ENCODE measurements around the gene PRICKLE4.

PRICKLE4 gene

GRCh38 chr6:41823178-41823577, 42.6 kb downstream of the PRICKLE4 start:
- TF ChIP-seq EZH2 (optimal IDR thresholded peaks at IDR 0.05; ENCODE audit: low read depth, low read length) (no peak), EZH2phosphoT487 (IDR thresholded peaks at IDR 0.05; ENCODE audit: low read length) (no peak)
- TF ChIP-seq, protein P1, sequence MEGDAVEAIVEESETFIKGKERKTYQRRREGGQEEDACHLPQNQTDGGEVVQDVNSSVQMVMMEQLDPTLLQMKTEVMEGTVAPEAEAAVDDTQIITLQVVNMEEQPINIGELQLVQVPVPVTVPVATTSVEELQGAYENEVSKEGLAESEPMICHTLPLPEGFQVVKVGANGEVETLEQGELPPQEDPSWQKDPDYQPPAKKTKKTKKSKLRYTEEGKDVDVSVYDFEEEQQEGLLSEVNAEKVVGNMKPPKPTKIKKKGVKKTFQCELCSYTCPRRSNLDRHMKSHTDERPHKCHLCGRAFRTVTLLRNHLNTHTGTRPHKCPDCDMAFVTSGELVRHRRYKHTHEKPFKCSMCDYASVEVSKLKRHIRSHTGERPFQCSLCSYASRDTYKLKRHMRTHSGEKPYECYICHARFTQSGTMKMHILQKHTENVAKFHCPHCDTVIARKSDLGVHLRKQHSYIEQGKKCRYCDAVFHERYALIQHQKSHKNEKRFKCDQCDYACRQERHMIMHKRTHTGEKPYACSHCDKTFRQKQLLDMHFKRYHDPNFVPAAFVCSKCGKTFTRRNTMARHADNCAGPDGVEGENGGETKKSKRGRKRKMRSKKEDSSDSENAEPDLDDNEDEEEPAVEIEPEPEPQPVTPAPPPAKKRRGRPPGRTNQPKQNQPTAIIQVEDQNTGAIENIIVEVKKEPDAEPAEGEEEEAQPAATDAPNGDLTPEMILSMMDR (IDR thresholded peaks at IDR 0.05; ENCODE audit: low read length): no peak
- Histone ChIP-seq H3K4me2 (ENCODE audit: low read depth, low read length) (no peak overlapping the region), H3K9me2 (replicated peaks; ENCODE audit: insufficient read depth, low read length) (no peaks in the 10 kb centered on the region), H3K27ac (ENCODE audit: low read length) (no peak overlapping the region), H4K20me1 (ENCODE audit: insufficient read depth, low read length) (no peaks in the 10 kb centered on the region), H3K79me2 (ENCODE audit: low read length) (no peaks in the 10 kb centered on the region), H3K4me1 (ENCODE audit: low read length) (no peaks in the 10 kb centered on the region), H3K9ac (ENCODE audit: low read length) (no peak overlapping the region), H3K9me3 (replicated peaks; ENCODE audit: insufficient read depth, low read length) (no peaks in the 10 kb centered on the region), H3K36me3 (replicated peaks; ENCODE audit: insufficient read depth, low read length) (no peaks in the 10 kb centered on the region), H3K27me3 (replicated peaks; ENCODE audit: insufficient read depth, low read length) (no peaks in the 10 kb centered on the region), H2AFZ (ENCODE audit: low read length) (no peak overlapping the region), H3K4me3 (ENCODE audit: low read length) (no peak overlapping the region), H3F3A (ENCODE audit: insufficient read depth, low read length) (no peaks in the 10 kb centered on the region)
- DNase-seq: no peak

- Histone ChIP-seq H3K79me2 (ENCODE audit: low read length) (no peaks in the 10 kb centered on the region), H2AFZ (ENCODE audit: low read length) (no peak overlapping the region), H3K9ac (ENCODE audit: low read length) (no peak overlapping the region), H3K4me2 (ENCODE audit: low read depth, low read length) (no peak overlapping the region), H3K27me3 (replicated peaks; ENCODE audit: insufficient read depth, low read length) (no peaks in the 10 kb centered on the region), H3K9me3 (replicated peaks; ENCODE audit: insufficient read depth, low read length) (no peaks in the 10 kb centered on the region), H3F3A (ENCODE audit: insufficient read depth, low read length) (no peaks in the 10 kb centered on the region), H3K9me2 (replicated peaks; ENCODE audit: insufficient read depth, low read length) (no peaks in the 10 kb centered on the region), H3K4me3 (ENCODE audit: low read length) (no peak overlapping the region), H3K4me1 (ENCODE audit: low read length) (no peaks in the 10 kb centered on the region), H3K27ac (ENCODE audit: low read length) (no peak overlapping the region), H3K36me3 (replicated peaks; ENCODE audit: insufficient read depth, low read length) (no peaks in the 10 kb centered on the region), H4K20me1 (ENCODE audit: insufficient read depth, low read length) (no peaks in the 10 kb centered on the region)
- no peak for DNase-seq
- TF ChIP-seq EZH2phosphoT487 (IDR thresholded peaks at IDR 0.05; ENCODE audit: low read length) (no peak), EZH2 (optimal IDR thresholded peaks at IDR 0.05; ENCODE audit: low read depth, low read length) (no peak)
- TF ChIP-seq, protein P1 (IDR thresholded peaks at IDR 0.05; ENCODE audit: low read length): no peak
Measured at GRCh38 chr6:41824571-41825569, 44.3 kb downstream of the PRICKLE4 start.

DNA sequence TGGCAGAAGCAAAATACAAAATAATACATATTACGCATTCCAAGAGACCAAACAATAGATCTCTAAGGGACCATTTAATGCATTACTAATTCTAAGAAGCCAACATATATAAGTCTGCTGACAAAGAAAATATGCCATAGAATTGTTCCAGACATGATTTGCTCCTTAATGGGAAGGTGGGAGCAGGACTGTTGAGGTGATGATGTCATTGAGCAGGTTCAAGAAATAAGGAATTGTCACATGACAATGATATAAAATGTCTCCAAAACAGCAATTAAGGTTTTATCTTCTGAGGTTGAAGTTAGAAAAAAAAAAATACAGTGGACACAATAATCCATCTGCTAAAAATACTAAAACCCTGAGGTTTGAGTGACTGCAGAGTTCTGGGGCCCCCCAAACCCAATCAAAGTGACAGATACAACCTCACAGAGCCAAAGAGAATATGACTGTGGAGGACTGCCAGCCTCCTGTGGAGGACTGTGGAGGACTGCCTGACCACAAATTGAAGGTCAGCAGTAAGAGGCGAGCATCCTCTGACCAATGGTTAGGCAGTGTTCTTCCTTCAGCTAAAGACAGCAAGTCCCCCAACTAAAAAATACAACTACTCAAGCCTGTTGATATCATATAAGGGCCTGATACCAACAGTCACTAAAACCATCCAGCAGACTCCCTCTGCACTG, 45.9 kb downstream of the PRICKLE4 start:
- Histone ChIP-seq H3K27me3 (replicated peaks; ENCODE audit: insufficient read depth, low read length) (no peaks in the 10 kb centered on the region), H3K9me2 (replicated peaks; ENCODE audit: insufficient read depth, low read length) (no peaks in the 10 kb centered on the region)
- TF ChIP-seq EZH2phosphoT487 (IDR thresholded peaks at IDR 0.05; ENCODE audit: low read length) (no peak), EZH2 (optimal IDR thresholded peaks at IDR 0.05; ENCODE audit: low read depth, low read length) (no peak)
- TF ChIP-seq, protein P1 (IDR thresholded peaks at IDR 0.05; ENCODE audit: low read length): no peak

More for the DNA sequence above, 45.9 kb downstream of the PRICKLE4 start:
- Histone ChIP-seq H3K9me3 (replicated peaks; ENCODE audit: insufficient read depth, low read length) (no peaks in the 10 kb centered on the region), H3F3A (ENCODE audit: insufficient read depth, low read length) (no peaks in the 10 kb centered on the region), H3K4me3 (ENCODE audit: low read length) (no peak overlapping the region), H3K27ac (ENCODE audit: low read length) (no peak overlapping the region), H2AFZ (ENCODE audit: low read length) (no peak overlapping the region), H4K20me1 (ENCODE audit: insufficient read depth, low read length) (no peaks in the 10 kb centered on the region), H3K4me1 (ENCODE audit: low read length) (no peaks in the 10 kb centered on the region), H3K4me2 (ENCODE audit: low read depth, low read length) (no peak overlapping the region), H3K9ac (ENCODE audit: low read length) (no peak overlapping the region), H3K79me2 (ENCODE audit: low read length) (no peaks in the 10 kb centered on the region), H3K36me3 (replicated peaks; ENCODE audit: insufficient read depth, low read length) (no peaks in the 10 kb centered on the region)
- DNase-seq: no peak
